GM11168 (cell line): ENCODE data around the gene NDRG4.

Experiments
- in situ Hi-C: fragments of 300-500 bp; cut with MboI; formaldehyde crosslinking; loops from one replicate; pipeline ENCODE4 v1.12.0; 2022; ENCODE audit warnings: low sequenced_read_pairs; ENCODE audit not compliant: unreplicated experiment

NDRG4 gene

DNA sequence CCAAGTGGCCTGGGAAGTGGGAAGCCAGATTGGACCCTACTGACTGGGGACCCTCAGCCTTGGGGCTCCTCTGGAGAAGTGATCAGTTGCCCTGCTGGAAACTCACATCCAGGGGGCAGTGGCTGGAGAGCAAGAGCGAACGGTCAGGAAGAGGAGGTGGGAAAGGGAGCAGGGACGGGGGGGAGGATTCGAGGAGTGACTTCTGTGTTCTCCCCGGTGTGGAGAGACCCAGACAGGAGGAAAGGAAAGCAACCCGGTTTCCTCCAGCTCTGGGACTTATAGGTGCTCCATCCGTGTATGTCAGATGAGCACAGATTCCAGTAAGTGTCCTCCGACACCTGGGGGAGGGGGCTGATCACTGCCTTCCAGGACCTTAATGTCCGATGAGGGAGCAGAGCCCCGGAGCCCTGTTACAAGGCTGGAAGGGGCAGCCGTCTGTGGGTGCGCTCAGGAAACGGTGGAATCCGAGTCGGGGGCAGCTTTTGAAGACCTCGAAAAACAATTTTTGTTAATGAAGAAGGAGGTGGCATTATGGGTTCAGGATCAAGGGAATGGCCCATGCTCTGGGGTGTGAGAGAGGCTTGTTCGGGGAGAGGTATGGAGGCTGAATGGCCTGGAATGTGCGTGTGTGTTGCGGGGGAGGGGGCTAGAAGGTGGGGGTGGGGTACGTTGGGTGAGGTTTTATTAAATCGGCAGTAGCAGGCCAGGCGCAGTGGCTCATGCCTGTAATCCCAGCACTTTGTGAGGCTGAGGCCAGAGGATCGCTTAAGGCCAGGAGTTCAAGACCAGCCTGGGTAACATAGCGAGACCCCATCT, 34.8 kb upstream of the NDRG4 start:
- in situ Hi-C loops: no loop called here

DNA sequence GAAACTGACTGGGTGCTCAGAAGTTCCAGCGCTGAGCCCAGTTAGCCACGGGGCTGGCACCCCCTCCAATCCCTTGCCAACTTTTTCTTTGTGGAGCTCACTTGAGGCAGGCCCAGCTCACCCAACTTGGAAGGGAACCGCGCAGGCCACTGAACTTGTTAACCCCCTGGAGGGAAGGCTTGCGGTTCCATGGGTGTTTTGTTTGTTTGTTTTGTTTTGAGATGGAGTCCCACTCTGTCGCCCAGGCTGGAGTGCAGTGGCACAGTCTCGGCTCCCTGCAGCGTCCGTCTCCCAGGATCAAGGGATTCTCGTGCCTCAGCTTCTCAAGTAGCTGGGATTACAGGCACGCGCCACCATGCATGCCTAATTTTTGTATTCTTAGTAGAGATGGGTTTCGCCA, 34.1 kb upstream of the NDRG4 start:
- in situ Hi-C loops: no loop called here

GRCh38 chr16:58466396-58466795, 33.5 kb upstream of the NDRG4 start:
- in situ Hi-C loops: no loop called here

- in situ Hi-C loops: no loop called here
Observed at GRCh38 chr16:58467905-58468304, 32.0 kb upstream of the NDRG4 start.

- in situ Hi-C loops: no loop called here
Observed at GRCh38 chr16:58471209-58471975, 28.6 kb upstream of the NDRG4 start.

DNA sequence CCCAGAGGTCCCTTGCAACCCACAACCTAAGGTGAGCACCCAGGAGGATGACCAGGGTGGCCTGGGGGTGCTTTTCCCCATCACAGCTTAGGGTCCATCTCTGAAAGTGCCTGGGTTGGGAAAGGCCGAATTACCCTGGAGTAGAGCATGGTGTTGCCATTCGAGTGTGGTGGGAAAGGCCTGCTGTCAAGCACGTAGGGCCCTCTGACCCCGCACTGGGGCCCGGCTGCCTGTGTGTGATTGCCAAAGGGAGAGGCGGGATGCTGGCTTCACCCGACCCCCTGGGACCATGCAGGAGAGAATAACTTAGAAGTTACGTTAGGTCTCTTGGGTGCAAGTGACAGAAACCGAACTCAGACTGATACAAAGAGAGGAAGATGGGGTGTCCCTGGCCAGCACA, 27.7 kb upstream of the NDRG4 start:
- in situ Hi-C loops: no loop called here

- in situ Hi-C loops: no loop called here
Observed at GRCh38 chr16:58472827-58473226, 27.1 kb upstream of the NDRG4 start.

- in situ Hi-C loops: no loop called here
Observed at GRCh38 chr16:58474296-58474695, 25.6 kb upstream of the NDRG4 start.

DNA sequence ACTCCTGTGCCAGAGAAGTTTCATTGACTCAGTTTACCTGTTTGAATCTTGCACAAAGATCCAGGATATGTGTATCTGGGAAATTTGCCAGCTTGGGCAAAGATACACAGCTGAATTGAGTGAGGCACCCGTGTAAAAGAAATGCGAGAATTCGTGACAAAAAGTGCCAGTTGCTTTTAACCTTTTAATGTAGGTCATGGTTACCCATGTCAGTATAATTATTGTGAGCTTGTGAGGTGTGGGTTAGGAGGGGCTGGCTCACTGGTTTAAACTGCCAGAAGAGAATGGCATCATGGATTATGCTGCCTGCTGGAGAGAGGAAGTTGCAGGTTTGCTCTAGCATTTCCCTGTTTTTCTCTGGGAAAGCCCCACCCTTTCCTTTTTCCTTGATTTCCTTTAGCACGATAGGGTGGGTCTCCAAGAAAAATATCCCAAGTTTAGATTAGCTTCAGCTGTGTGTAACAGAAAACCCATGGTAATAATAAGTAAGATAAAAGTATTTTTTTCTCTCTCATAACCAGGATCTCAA, 24.8 kb upstream of the NDRG4 start:
- in situ Hi-C loops: no loop called here

- in situ Hi-C loops: no loop called here
Observed at GRCh38 chr16:58476791-58477190, 23.2 kb upstream of the NDRG4 start.

DNA sequence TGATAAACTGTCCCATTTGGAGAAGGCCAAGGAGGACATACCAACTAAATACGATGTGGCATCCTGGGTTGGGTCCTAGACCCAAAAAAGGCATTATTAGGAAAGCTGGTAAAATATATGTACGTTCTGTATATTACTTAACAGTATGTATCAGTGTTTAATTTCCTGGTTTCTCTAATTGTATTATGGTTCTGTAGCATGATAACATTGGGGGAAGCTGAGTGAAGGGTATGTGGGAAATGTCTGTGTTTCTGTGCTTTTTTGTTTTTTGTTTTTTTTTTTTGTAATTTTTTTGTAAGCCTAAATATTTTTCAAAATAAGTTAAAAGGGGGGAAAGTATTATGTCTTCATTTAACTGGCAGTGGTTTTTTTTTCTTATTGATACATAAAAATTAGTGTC, 21.5 kb upstream of the NDRG4 start:
- in situ Hi-C loops: no loop called here

- in situ Hi-C loops: no loop called here
Observed at GRCh38 chr16:58481226-58481869, 18.6 kb upstream of the NDRG4 start.

- in situ Hi-C loops: no loop called here
Observed at GRCh38 chr16:58481931-58482330, 18.0 kb upstream of the NDRG4 start.

GRCh38 chr16:58485184-58485887, 14.6 kb upstream of the NDRG4 start:
- in situ Hi-C loops: no loop called here

- in situ Hi-C loops: no loop called here
Observed at GRCh38 chr16:58487566-58488351, 12.2 kb upstream of the NDRG4 start.

GRCh38 chr16:58488531-58488930, 11.4 kb upstream of the NDRG4 start:
- in situ Hi-C loops: no loop called here

- in situ Hi-C loops: loop anchor here (5.0 kb wide), 1 partner anchor 158 kb away; no protein-coding TSS in a partner anchor
Observed at GRCh38 chr16:58490065-58490464, 9.9 kb upstream of the NDRG4 start.

GRCh38 chr16:58490539-58490938, 9.4 kb upstream of the NDRG4 start:
- in situ Hi-C loops: loop anchor here (5.0 kb wide), 1 partner anchor 158 kb away; no protein-coding TSS in a partner anchor

DNA sequence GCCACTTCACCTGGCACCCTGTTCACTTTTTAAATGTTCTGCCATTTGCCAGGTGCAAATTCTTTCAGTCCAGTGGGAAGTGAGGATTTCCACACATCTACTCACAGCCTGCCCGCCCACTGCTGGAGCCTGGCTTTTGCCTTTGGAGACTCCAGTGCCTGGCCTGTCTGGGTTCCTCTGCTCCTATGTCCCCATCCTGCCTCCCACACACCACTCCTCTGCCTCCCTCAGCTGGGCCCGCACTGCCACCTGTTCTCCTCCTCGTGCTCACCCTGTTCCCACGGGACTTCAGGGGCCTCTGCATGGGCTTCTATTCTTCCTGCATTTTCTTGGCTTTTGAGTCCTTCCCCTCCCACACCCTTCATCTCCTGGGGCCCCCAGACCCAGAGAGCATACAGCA, 7.9 kb upstream of the NDRG4 start:
- in situ Hi-C loops: loop anchor here (5.0 kb wide), 1 partner anchor 160 kb away; no protein-coding TSS in a partner anchor
